Left cardiac atrium (tissue), 4 donors: ENCODE data around the gene VIPR2. TPM values are rescaled to one million over a fixed set of nuclear protein-coding genes. Genes with fewer than 3 reads are reported as not detected.

Source experiments
- ATAC-seq, 2 donors: fragments of 200-7000 bp; cut with Tn5 transposase; one replicate each; pipeline ENCODE4 v1.9.1; 2020; ENCODE audit warnings: mild to moderate bottlenecking in 2 of 2, moderate library complexity in 2 of 2
- DNase-seq: peaks from one replicate; pipeline ENCODE4 v3.0.0-alpha.2; 2020
- intact Hi-C, 2 donors: fragments of 100-400 bp; cut with DNase I; formaldehyde crosslinking; loops; one replicate each; pipeline versions ENCODE4 v1.14.1 to v1.15.1; 2022 to 2023
- total RNA-seq, 2 donors: library from RNA; stranded (reverse); fragmentation: NEBNext Ultra II Directional; extraction: Animal tissue kit (Norgen Biotek cat#: 25700); gene quantifications; one replicate each; pipeline ENCODE4 v1.2.1, GENCODE V29; 2021
- donor health status: DM: no; HTN: yes; CAD: no.
- donor health status: DM: no; HTN: yes; CAD: no; lungs with severe emphysema.
- donor health status: DM: yes; HTN: yes; CAD: no.
- donor health status: Dilated cardiomyopathy.

VIPR2 gene
- total RNA-seq, 2 donors from 2014 or later = 6.3 to 8.5 TPM

GRCh38 chr7:159025161-159025779 is 119.4 kb downstream of the VIPR2 start:
- ATAC-seq = no peak
- DNase-seq = no peak
- intact Hi-C loops = no loop called here

GRCh38 chr7:159024280-159024951 is 120.3 kb downstream of the VIPR2 start:
- intact Hi-C loops = no loop called here
- DNase-seq (no peak), ATAC-seq (no peak)

- intact Hi-C loops = no loop called here
- no peak for DNase-seq
- no peak for ATAC-seq
These were observed 120.9 kb downstream of the VIPR2 start for GRCh38 chr7:159023746-159024145.

- ATAC-seq (no peak), DNase-seq (no peak)
- intact Hi-C loops = no loop called here
These were observed 121.5 kb downstream of the VIPR2 start for GRCh38 chr7:159023206-159023605.

GRCh38 chr7:159022238-159022993 is 122.3 kb downstream of the VIPR2 start:
- ATAC-seq (no peak), DNase-seq (no peak)

GRCh38 chr7:159020987-159021386 is 123.7 kb downstream of the VIPR2 start:
- intact Hi-C loops = no loop called here
- DNase-seq = no peak
- no peak for ATAC-seq

More at GRCh38 chr7:159022238-159022993, 122.3 kb downstream of the VIPR2 start:
- intact Hi-C loops = no loop called here

- ATAC-seq (no peak), DNase-seq (no peak)
These were observed 125.6 kb downstream of the VIPR2 start for GRCh38 chr7:159019111-159019510.

GRCh38 chr7:159017741-159018140 is 126.9 kb downstream of the VIPR2 start:
- ATAC-seq = no peak
- DNase-seq = no peak
- intact Hi-C loops = no loop called here

More at GRCh38 chr7:159019111-159019510, 125.6 kb downstream of the VIPR2 start:
- intact Hi-C loops = no loop called here

- DNase-seq (no peak), ATAC-seq (no peak)
- intact Hi-C loops = no loop called here
These were observed 127.5 kb downstream of the VIPR2 start for GRCh38 chr7:159017210-159017609.

- DNase-seq (no peak), ATAC-seq (no peak)
- intact Hi-C loops = no loop called here
These were observed 128.1 kb downstream of the VIPR2 start for GRCh38 chr7:159016591-159016990.

- DNase-seq = peak; percentile 84
- ATAC-seq = peak; percentile 83 to 94
- intact Hi-C loops = no loop called here
These were observed 128.9 kb downstream of the VIPR2 start for GRCh38 chr7:159015454-159016410.

GRCh38 chr7:159015081-159015453 is 129.6 kb downstream of the VIPR2 start:
- intact Hi-C loops = no loop called here
- DNase-seq (no peak), ATAC-seq (no peak)

GRCh38 chr7:159014297-159015062 is 130.2 kb downstream of the VIPR2 start:
- ATAC-seq = no peak
- DNase-seq = no peak
- intact Hi-C loops = no loop called here

- intact Hi-C loops = no loop called here
- DNase-seq = no peak
- no peak for ATAC-seq
These were observed 130.8 kb downstream of the VIPR2 start for GRCh38 chr7:159013825-159014289.

- no peak for DNase-seq
- peak in 1 of 2 donors; percentile 1 for ATAC-seq
- intact Hi-C loops = no loop called here
These were observed 131.4 kb downstream of the VIPR2 start for GRCh38 chr7:159013181-159013690.

- intact Hi-C loops = no loop called here
- peak; percentile 9 to 53 for ATAC-seq
- peak; percentile 80 for DNase-seq
These were observed 132.2 kb downstream of the VIPR2 start for GRCh38 chr7:159012353-159013069.

- intact Hi-C loops = no loop called here
- DNase-seq = no peak
- no peak for ATAC-seq
These were observed 133.0 kb downstream of the VIPR2 start for GRCh38 chr7:159011722-159012022.
